ENCODE measurements around the gene KCNH4.
A peak's percentile ranks its signal among the peaks of the same experiment; 100 is the strongest.

Gene KCNH4

DNA sequence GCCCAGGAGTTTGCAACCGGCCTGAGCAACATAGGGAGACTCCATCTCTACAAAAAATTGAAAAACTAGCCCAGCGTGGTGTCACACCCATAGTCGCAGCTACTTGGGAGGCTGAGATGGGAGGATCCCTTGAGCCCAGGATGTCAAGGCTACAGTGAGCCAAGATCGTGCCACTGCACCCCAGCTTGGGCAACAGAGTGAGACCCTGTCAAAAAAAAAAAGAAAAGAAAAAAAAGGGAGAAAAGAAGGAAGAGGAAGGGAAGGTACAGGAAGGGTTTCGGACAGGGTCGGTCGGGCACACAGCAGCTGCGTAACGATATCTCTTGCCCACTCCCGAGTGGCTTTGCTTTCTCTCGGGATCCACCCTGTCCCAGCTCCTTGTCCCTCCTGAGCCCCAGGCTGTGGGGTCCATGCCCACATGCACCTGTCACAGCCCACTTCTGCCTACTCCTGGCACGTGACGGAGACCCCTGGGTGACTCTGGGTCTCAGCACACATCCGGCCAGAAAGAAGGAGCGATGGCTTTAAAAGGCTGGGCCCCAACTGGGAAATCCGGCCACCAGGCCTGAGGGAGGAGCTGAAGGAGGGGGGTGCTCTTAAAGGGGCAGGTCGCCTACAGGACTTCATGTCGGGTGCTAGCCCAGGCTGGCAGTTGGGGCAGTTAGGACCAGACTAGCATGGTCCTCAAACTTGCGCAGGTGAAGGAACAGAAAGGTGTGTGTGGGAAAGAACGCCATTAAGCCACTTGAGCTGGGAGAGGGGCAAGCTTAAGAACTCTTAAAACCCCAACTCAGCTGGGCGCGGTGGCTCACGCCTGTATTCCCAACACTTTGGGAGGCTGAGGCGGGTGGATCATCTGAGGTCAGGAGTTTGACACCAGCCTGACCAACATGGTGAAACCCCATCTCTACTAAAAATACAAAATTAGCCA, 13.3 kb upstream of the KCNH4 start, which contains the start of gene GHDC (continued):
- TF ChIP-seq ZNF157 (tag by site-specific recombination; IDR thresholded peaks at IDR 0.05) (no peak), ZNF112 (tag by site-specific recombination; IDR thresholded peaks at IDR 0.05) (no peak), ZNF600 (tag by site-specific recombination; IDR thresholded peaks at IDR 0.05) (peak; percentile 95), ZNF335 (tag by site-specific recombination; conservative IDR thresholded peaks at IDR 0.05) (peak; percentile 87), ZNF148 (tag by site-specific recombination; IDR thresholded peaks at IDR 0.05; ENCODE audit: borderline replicate concordance) (no peak), ZNF138 (tag by site-specific recombination; IDR thresholded peaks at IDR 0.05; ENCODE audit: borderline replicate concordance) (no peak), ZNF626 (tag by site-specific recombination; IDR thresholded peaks at IDR 0.05) (no peak), FEZF1 (tag by site-specific recombination; IDR thresholded peaks at IDR 0.05) (no peak), ZNF658 (tag by site-specific recombination; IDR thresholded peaks at IDR 0.05) (no peak), ZNF776 (tag by site-specific recombination; IDR thresholded peaks at IDR 0.05; ENCODE audit: borderline replicate concordance) (no peak), ZBTB11 (tag by site-specific recombination; conservative IDR thresholded peaks at IDR 0.05; ENCODE audit: low read depth) (peak; percentile 92), GLI2 (tag by site-specific recombination; IDR thresholded peaks at IDR 0.05; ENCODE audit: borderline replicate concordance, low read depth) (no peak), ZNF169 (tag by site-specific recombination; IDR thresholded peaks at IDR 0.05) (no peak), ZBTB17 (tag by site-specific recombination; IDR thresholded peaks at IDR 0.05) (peak; percentile 83), ZBTB21 (tag by site-specific recombination; IDR thresholded peaks at IDR 0.05) (no peak), ZFP41 (tag by site-specific recombination; IDR thresholded peaks at IDR 0.05; ENCODE audit: borderline replicate concordance) (no peak), ZNF664 (tag by site-specific recombination; IDR thresholded peaks at IDR 0.05) (no peak), ZNF211 (tag by site-specific recombination; IDR thresholded peaks at IDR 0.05; ENCODE audit: low read depth) (no peak), ZNF350 (tag by site-specific recombination; IDR thresholded peaks at IDR 0.05) (no peak), ZNF701 (tag by site-specific recombination; IDR thresholded peaks at IDR 0.05) (no peak), ZNF23 (tag by site-specific recombination; IDR thresholded peaks at IDR 0.05; ENCODE audit: borderline replicate concordance) (no peak), PRDM1 (tag by site-specific recombination; IDR thresholded peaks at IDR 0.05) (no peak), ZNF274 (IDR thresholded peaks at IDR 0.05; ENCODE audit: low read length) (no peak), ZNF274 (tag by site-specific recombination; IDR thresholded peaks at IDR 0.05; ENCODE audit: borderline replicate concordance) (no peak)
- TF ChIP-seq, protein P1, sequence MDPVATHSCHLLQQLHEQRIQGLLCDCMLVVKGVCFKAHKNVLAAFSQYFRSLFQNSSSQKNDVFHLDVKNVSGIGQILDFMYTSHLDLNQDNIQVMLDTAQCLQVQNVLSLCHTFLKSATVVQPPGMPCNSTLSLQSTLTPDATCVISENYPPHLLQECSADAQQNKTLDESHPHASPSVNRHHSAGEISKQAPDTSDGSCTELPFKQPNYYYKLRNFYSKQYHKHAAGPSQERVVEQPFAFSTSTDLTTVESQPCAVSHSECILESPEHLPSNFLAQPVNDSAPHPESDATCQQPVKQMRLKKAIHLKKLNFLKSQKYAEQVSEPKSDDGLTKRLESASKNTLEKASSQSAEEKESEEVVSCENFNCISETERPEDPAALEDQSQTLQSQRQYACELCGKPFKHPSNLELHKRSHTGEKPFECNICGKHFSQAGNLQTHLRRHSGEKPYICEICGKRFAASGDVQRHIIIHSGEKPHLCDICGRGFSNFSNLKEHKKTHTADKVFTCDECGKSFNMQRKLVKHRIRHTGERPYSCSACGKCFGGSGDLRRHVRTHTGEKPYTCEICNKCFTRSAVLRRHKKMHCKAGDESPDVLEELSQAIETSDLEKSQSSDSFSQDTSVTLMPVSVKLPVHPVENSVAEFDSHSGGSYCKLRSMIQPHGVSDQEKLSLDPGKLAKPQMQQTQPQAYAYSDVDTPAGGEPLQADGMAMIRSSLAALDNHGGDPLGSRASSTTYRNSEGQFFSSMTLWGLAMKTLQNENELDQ (tag by site-specific recombination; IDR thresholded peaks at IDR 0.05; ENCODE audit: low read depth), result no peak
- TF ChIP-seq, protein P2, sequence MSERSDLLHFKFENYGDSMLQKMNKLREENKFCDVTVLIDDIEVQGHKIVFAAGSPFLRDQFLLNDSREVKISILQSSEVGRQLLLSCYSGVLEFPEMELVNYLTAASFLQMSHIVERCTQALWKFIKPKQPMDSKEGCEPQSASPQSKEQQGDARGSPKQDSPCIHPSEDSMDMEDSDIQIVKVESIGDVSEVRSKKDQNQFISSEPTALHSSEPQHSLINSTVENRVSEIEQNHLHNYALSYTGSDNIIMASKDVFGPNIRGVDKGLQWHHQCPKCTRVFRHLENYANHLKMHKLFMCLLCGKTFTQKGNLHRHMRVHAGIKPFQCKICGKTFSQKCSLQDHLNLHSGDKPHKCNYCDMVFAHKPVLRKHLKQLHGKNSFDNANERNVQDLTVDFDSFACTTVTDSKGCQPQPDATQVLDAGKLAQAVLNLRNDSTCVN (tag by site-specific recombination; optimal IDR thresholded peaks at IDR 0.05), result no peak
- TF ChIP-seq, protein P3, sequence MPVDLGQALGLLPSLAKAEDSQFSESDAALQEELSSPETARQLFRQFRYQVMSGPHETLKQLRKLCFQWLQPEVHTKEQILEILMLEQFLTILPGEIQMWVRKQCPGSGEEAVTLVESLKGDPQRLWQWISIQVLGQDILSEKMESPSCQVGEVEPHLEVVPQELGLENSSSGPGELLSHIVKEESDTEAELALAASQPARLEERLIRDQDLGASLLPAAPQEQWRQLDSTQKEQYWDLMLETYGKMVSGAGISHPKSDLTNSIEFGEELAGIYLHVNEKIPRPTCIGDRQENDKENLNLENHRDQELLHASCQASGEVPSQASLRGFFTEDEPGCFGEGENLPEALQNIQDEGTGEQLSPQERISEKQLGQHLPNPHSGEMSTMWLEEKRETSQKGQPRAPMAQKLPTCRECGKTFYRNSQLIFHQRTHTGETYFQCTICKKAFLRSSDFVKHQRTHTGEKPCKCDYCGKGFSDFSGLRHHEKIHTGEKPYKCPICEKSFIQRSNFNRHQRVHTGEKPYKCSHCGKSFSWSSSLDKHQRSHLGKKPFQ (tag by site-specific recombination; IDR thresholded peaks at IDR 0.05), result no peak
